LNCaP clone FGC (cell line): ENCODE results near the gene ARL5A.
A peak's percentile ranks its signal among the peaks of the same experiment; 100 is the strongest.

Experiments
- DNase-seq: peaks from one replicate; pipeline ENCODE4 v3.0.0-alpha.2; 2011; ENCODE audit warnings: low read depth
- H3K4me3 ChIP-seq: 2 replicates; pipeline ENCODE4 v1.5.1; 2011; ENCODE audit warnings: mild to moderate bottlenecking, low read depth, low read length, control low read depth
- CTCF ChIP-seq: IDR thresholded peaks from 2 replicates; pipeline ENCODE4 v1.5.1; 2012; ENCODE audit warnings: mild to moderate bottlenecking; ENCODE audit not compliant: control insufficient read depth, insufficient read depth; ENCODE audit errors: extremely low read depth

ARL5A gene

GRCh38 chr2:151762694-151763093, 65.5 kb downstream of the ARL5A start:
- no peak overlapping the region for H3K4me3 ChIP-seq
- TF ChIP-seq CTCF: no peak
- DNase-seq: no peak

- TF ChIP-seq CTCF: no peak
- no peak overlapping the region for H3K4me3 ChIP-seq
- no peak for DNase-seq
Observed at GRCh38 chr2:151761687-151762086, 66.5 kb downstream of the ARL5A start.

- no peak for TF ChIP-seq CTCF
- no peak for DNase-seq
- no peak overlapping the region for H3K4me3 ChIP-seq
Observed at GRCh38 chr2:151761193-151761592, 67.0 kb downstream of the ARL5A start.

GRCh38 chr2:151760139-151760650, 68.0 kb downstream of the ARL5A start:
- DNase-seq: no peak
- H3K4me3 ChIP-seq: no peak overlapping the region
- TF ChIP-seq CTCF: no peak

- TF ChIP-seq CTCF: no peak
- H3K4me3 ChIP-seq: no peak overlapping the region
- no peak for DNase-seq
Observed at GRCh38 chr2:151758744-151759143, 69.5 kb downstream of the ARL5A start.

GRCh38 chr2:151757861-151758260, 70.4 kb downstream of the ARL5A start:
- no peak for TF ChIP-seq CTCF
- peak; percentile 28 for DNase-seq

GRCh38 chr2:151756820-151757219, 71.4 kb downstream of the ARL5A start:
- DNase-seq: no peak
- no peak overlapping the region for H3K4me3 ChIP-seq
- no peak for TF ChIP-seq CTCF

More at GRCh38 chr2:151757861-151758260, 70.4 kb downstream of the ARL5A start:
- H3K4me3 ChIP-seq: no peak overlapping the region
